ENCODE measurements around the gene PDZRN4. TPM values are rescaled to one million over a fixed set of nuclear protein-coding genes. Genes with fewer than 3 reads are reported as not detected.

Gene PDZRN4
- total RNA-seq, 1 experiment from 2014 or later, result not detected

- H3K36me3 Mint-ChIP-seq (ENCODE audit: insufficient read depth, unreplicated experiment), result no peaks in the 10 kb centered on the region
- H3K27me3 Mint-ChIP-seq (ENCODE audit: unreplicated experiment), result no peaks in the 10 kb centered on the region
- no peaks in the 10 kb centered on the region for H3K9me3 Mint-ChIP-seq (ENCODE audit: low read depth, unreplicated experiment)
- H3K4me3 Mint-ChIP-seq (ENCODE audit: low read depth, unreplicated experiment), result no peak overlapping the region
- TF ChIP-seq CTCF (IDR thresholded peaks at IDR 0.05; ENCODE audit: unreplicated experiment), result no peak
- CTCF ChIA-PET, result interaction anchor here (0.6 kb wide), 1 partner anchor 15 kb away, joined by 3 read pairs; no protein-coding TSS in a partner anchor
- BruUV-seq (replicated peaks), result no TSS peak
- intact Hi-C loops (cut with micrococcal nuclease; ENCODE audit: unreplicated experiment), result no loop called here
- no peaks in the 10 kb centered on the region for H3K4me1 Mint-ChIP-seq (ENCODE audit: low read depth, unreplicated experiment)
- H3K27ac Mint-ChIP-seq (ENCODE audit: unreplicated experiment), result no peak overlapping the region
- DNase-seq, result no peak
These were observed 298.6 kb downstream of the PDZRN4 start for GRCh38 chr12:41486718-41487117.

GRCh38 chr12:41496009-41496408, 307.9 kb downstream of the PDZRN4 start:
- no peak for DNase-seq
- no peak for TF ChIP-seq CTCF (IDR thresholded peaks at IDR 0.05; ENCODE audit: unreplicated experiment)
- Mint-ChIP-seq H3K27me3 (ENCODE audit: unreplicated experiment) (no peaks in the 10 kb centered on the region), H3K4me1 (ENCODE audit: low read depth, unreplicated experiment) (no peaks in the 10 kb centered on the region), H3K4me3 (ENCODE audit: low read depth, unreplicated experiment) (no peak overlapping the region), H3K27ac (ENCODE audit: unreplicated experiment) (no peak overlapping the region), H3K9me3 (ENCODE audit: low read depth, unreplicated experiment) (no peaks in the 10 kb centered on the region), H3K36me3 (ENCODE audit: insufficient read depth, unreplicated experiment) (no peaks in the 10 kb centered on the region)
- CTCF ChIA-PET, result no interaction called here
- BruUV-seq (replicated peaks), result no TSS peak
- intact Hi-C loops (cut with micrococcal nuclease; ENCODE audit: unreplicated experiment), result no loop called here

- DNase-seq, result no peak
- H3K27me3 Mint-ChIP-seq (ENCODE audit: unreplicated experiment), result no peaks in the 10 kb centered on the region
- no peaks in the 10 kb centered on the region for H3K36me3 Mint-ChIP-seq (ENCODE audit: insufficient read depth, unreplicated experiment)
- no peak overlapping the region for H3K4me3 Mint-ChIP-seq (ENCODE audit: low read depth, unreplicated experiment)
- intact Hi-C loops (cut with micrococcal nuclease; ENCODE audit: unreplicated experiment), result no loop called here
- no peak overlapping the region for H3K27ac Mint-ChIP-seq (ENCODE audit: unreplicated experiment)
- no peaks in the 10 kb centered on the region for H3K9me3 Mint-ChIP-seq (ENCODE audit: low read depth, unreplicated experiment)
- H3K4me1 Mint-ChIP-seq (ENCODE audit: low read depth, unreplicated experiment), result no peaks in the 10 kb centered on the region
- no TSS peak for BruUV-seq (replicated peaks)
- CTCF ChIA-PET, result no interaction called here
- no peak for TF ChIP-seq CTCF (IDR thresholded peaks at IDR 0.05; ENCODE audit: unreplicated experiment)
These were observed 309.3 kb downstream of the PDZRN4 start for GRCh38 chr12:41497409-41497808.

GRCh38 chr12:41504976-41505375, 316.9 kb downstream of the PDZRN4 start:
- Mint-ChIP-seq H3K36me3 (ENCODE audit: insufficient read depth, unreplicated experiment) (no peaks in the 10 kb centered on the region), H3K27ac (ENCODE audit: unreplicated experiment) (no peak overlapping the region), H3K4me3 (ENCODE audit: low read depth, unreplicated experiment) (no peak overlapping the region), H3K4me1 (ENCODE audit: low read depth, unreplicated experiment) (no peaks in the 10 kb centered on the region), H3K9me3 (ENCODE audit: low read depth, unreplicated experiment) (no peaks in the 10 kb centered on the region), H3K27me3 (ENCODE audit: unreplicated experiment) (no peaks in the 10 kb centered on the region)
- no peak for TF ChIP-seq CTCF (IDR thresholded peaks at IDR 0.05; ENCODE audit: unreplicated experiment)
- no TSS peak for BruUV-seq (replicated peaks)
- DNase-seq, result no peak
- CTCF ChIA-PET, result no interaction called here
- intact Hi-C loops (cut with micrococcal nuclease; ENCODE audit: unreplicated experiment), result no loop called here
